22Rv1 (cell line): Measurements from ENCODE around the gene HNRNPA2B1.

Experiments used
- ZFX ChIP-seq: fragments of 450-650 bp; IDR thresholded peaks from 2 replicates; pipeline ENCODE4 v1.6.1; 2017; ENCODE audit warnings: antibody characterized with exemption, borderline replicate concordance
- TF ChIP-seq, protein P1 (sequence below): fragments of 450-650 bp; IDR thresholded peaks from 2 replicates; pipeline ENCODE4 v1.5.1; 2017; ENCODE audit warnings: mild to moderate bottlenecking

DNA sequence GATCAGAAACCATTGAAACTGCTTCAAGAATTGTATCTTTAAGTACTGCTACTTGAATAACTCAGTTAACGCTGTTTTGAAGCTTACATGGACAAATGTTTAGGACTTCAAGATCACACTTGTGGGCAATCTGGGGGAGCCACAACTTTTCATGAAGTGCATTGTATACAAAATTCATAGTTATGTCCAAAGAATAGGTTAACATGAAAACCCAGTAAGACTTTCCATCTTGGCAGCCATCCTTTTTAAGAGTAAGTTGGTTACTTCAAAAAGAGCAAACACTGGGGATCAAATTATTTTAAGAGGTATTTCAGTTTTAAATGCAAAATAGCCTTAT lies 14.7 kb downstream of the HNRNPA2B1 start:
- TF ChIP-seq, protein P1, sequence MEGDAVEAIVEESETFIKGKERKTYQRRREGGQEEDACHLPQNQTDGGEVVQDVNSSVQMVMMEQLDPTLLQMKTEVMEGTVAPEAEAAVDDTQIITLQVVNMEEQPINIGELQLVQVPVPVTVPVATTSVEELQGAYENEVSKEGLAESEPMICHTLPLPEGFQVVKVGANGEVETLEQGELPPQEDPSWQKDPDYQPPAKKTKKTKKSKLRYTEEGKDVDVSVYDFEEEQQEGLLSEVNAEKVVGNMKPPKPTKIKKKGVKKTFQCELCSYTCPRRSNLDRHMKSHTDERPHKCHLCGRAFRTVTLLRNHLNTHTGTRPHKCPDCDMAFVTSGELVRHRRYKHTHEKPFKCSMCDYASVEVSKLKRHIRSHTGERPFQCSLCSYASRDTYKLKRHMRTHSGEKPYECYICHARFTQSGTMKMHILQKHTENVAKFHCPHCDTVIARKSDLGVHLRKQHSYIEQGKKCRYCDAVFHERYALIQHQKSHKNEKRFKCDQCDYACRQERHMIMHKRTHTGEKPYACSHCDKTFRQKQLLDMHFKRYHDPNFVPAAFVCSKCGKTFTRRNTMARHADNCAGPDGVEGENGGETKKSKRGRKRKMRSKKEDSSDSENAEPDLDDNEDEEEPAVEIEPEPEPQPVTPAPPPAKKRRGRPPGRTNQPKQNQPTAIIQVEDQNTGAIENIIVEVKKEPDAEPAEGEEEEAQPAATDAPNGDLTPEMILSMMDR, result no peak
- no peak for TF ChIP-seq ZFX
